HepG2 (cell line): Measurements from ENCODE around the gene COX10. TPM values are rescaled to one million over a fixed set of nuclear protein-coding genes. Genes with fewer than 3 reads are reported as not detected.
A peak's percentile ranks its signal among the peaks of the same experiment; 100 is the strongest.

Experiments
- ARID3A ChIP-seq: IDR thresholded peaks from 2 replicates; pipeline ENCODE4 v1.6.1; 2012; ENCODE audit warnings: low read depth, low read length, improper control_type of control experiment
- ATF7 ChIP-seq, 2 experiments: fragments of 450-650 bp in 1 of 2; sonication (generic) in 1 of 2; formaldehyde crosslinking in 1 of 2; IDR thresholded peaks; 2 replicates each; pipeline versions ENCODE4 v1.4.0 to v1.6.1; 2016 to 2020; ENCODE audit warnings: antibody characterized with exemption in 1 of 2, mild to moderate bottlenecking in 1 of 2, missing genetic modification reagents in 1 of 2
- ATM ChIP-seq: fragments of 450-650 bp; IDR thresholded peaks from 2 replicates; pipeline ENCODE4 v1.7.1; 2017; ENCODE audit warnings: mild to moderate bottlenecking, borderline replicate concordance
- BRF2 ChIP-seq: sonication (generic); formaldehyde crosslinking; IDR thresholded peaks from 2 replicates; pipeline ENCODE4 v1.8.1; 2022; ENCODE audit warnings: mild to moderate bottlenecking, missing genetic modification reagents
- FOXO4 ChIP-seq: sonication (generic); formaldehyde crosslinking; conservative IDR thresholded peaks from 2 replicates; pipeline ENCODE4 v1.8.1; 2023; ENCODE audit warnings: missing genetic modification reagents
- HCFC1 ChIP-seq: fragments of 150-350 bp; IDR thresholded peaks from 2 replicates; pipeline ENCODE4 v1.6.1; 2014; ENCODE audit warnings: low read depth, low read length
- HHEX ChIP-seq: IDR thresholded peaks from 2 replicates; pipeline ENCODE4 v1.6.1; 2016; ENCODE audit warnings: control low read depth
- KDM6A ChIP-seq: IDR thresholded peaks from 2 replicates; pipeline ENCODE4 v1.6.1; 2016; ENCODE audit warnings: low read depth
- MXI1 ChIP-seq: IDR thresholded peaks from 3 replicates; pipeline ENCODE4 v1.6.1; 2012; ENCODE audit warnings: low read depth, low read length, inconsistent platforms, borderline replicate concordance
- MZF1 ChIP-seq: sonication (generic); formaldehyde crosslinking; IDR thresholded peaks from 2 replicates; pipeline ENCODE4 v1.8.1; 2023; ENCODE audit warnings: mild to moderate bottlenecking, missing genetic modification reagents, borderline replicate concordance
- NR2F6 ChIP-seq, 2 experiments: IDR thresholded peaks; 2 replicates each; pipeline ENCODE4 v1.6.1; 2016; ENCODE audit warnings: antibody characterized with exemption in 1 of 2, mild to moderate bottlenecking in 1 of 2
- PCBP1 ChIP-seq: fragments of 200-400 bp; formaldehyde crosslinking; IDR thresholded peaks from 2 replicates; pipeline ENCODE4 v1.6.1; 2017; ENCODE audit warnings: mild to moderate bottlenecking, low read depth, low read length, borderline replicate concordance
- RAD21 ChIP-seq: fragments of 450-650 bp; formaldehyde crosslinking; IDR thresholded peaks from 2 replicates; pipeline ENCODE4 v1.5.0; 2020; ENCODE audit warnings: mild to moderate bottlenecking
- ZNF17 ChIP-seq: sonication (generic); formaldehyde crosslinking; IDR thresholded peaks from 2 replicates; pipeline ENCODE4 v1.5.0; 2020; ENCODE audit warnings: mild to moderate bottlenecking, missing genetic modification reagents
- ZNF253 ChIP-seq: sonication (generic); formaldehyde crosslinking; IDR thresholded peaks from 2 replicates; pipeline ENCODE4 v1.8.0; 2022; ENCODE audit warnings: mild to moderate bottlenecking, missing genetic modification reagents, borderline replicate concordance
- ZNF468 ChIP-seq: sonication (generic); formaldehyde crosslinking; IDR thresholded peaks from 2 replicates; pipeline ENCODE4 v1.8.0; 2022; ENCODE audit warnings: mild to moderate bottlenecking, moderate library complexity, missing genetic modification reagents
- ZNF761 ChIP-seq: sonication (generic); formaldehyde crosslinking; conservative IDR thresholded peaks from 2 replicates; pipeline ENCODE4 v1.4.0; 2020; ENCODE audit warnings: mild to moderate bottlenecking, missing genetic modification reagents
- ZNF780A ChIP-seq: sonication (generic); formaldehyde crosslinking; IDR thresholded peaks from 2 replicates; pipeline ENCODE4 v1.8.0; 2022; ENCODE audit warnings: mild to moderate bottlenecking, missing genetic modification reagents, moderate library complexity
- polyA plus RNA-seq, 8 experiments: library from polyadenylated mRNA; depleted of rRNA in 3 of 8; stranded (reverse) in 7 of 8; unstranded in 1 of 8; fragments of >200 nt; fragmentation: Illumina TruSeq in 4 of 8; extraction: Trizol in 4 of 8; gene quantifications; 2 replicates each; pipeline versions ENCODE4 v1.2.1 to v1.2.3, GENCODE V29; 2011 to 2016; ENCODE audit warnings: low read depth in 4 of 8, missing spikeins in 1 of 8, mixed read lengths in 1 of 8; ENCODE audit not compliant: insufficient read depth in 1 of 8
- total RNA-seq, 5 experiments: library from RNA; depleted of rRNA; stranded (reverse); fragments of >200 nt; fragmentation: Illumina TruSeq; extraction: Trizol; gene quantifications; 2 replicates each; pipeline ENCODE4 v1.2.3, GENCODE V29; 2016; ENCODE audit warnings: low read depth in 1 of 5
- TF ChIP-seq, protein P1 (sequence below): sonication (generic); formaldehyde crosslinking; IDR thresholded peaks from 2 replicates; pipeline ENCODE4 v1.9.0; 2022; ENCODE audit warnings: missing genetic modification reagents, mild to moderate bottlenecking, borderline replicate concordance
- TF ChIP-seq, protein P2 (sequence below): sonication (generic); formaldehyde crosslinking; IDR thresholded peaks from 2 replicates; pipeline ENCODE4 v1.4.0; 2020; ENCODE audit warnings: missing genetic modification reagents

The COX10 gene
- total and polyA plus RNA-seq, 2 of the 13 experiments (the other 11 are each of a cell fraction or from before 2014, with no cell fraction given): 13.9 to 20.1 TPM

DNA sequence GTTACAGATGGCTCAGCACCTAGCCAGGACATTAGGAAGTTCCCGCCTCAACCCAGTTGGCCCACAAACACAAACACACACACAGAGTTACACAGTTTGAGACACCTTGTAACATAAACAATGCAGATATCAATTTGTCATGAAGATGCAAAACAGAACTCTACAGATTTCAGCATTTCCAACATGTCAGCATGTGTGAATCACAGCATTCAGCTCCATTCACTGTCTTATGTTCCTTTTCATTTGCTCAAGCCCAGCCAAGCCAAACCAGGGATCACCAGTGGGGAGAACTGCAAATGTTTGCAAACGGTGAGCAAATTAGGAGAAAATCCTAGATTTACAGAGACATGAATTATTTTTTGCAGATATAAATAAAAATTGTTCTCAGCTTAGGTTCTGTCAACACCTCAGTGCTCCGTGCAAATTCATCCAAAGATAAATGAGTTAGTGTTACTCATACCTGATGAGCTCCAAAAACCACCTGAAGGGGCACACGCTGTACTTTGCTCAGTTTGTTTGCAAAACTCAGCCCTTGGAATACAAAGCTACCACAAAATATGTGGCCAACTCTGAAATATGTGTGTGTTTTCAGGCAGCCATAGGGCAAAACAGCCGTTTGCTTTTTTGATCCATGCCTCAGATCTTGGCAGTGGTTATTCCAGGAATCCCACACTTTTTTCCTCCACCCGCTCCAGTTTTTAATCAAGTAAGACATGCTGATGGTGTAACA is 16.3 kb upstream of the COX10 start (continued):
- no peak for TF ChIP-seq ZNF468 (CRISPR knock-in tag)
- TF ChIP-seq, protein P1, sequence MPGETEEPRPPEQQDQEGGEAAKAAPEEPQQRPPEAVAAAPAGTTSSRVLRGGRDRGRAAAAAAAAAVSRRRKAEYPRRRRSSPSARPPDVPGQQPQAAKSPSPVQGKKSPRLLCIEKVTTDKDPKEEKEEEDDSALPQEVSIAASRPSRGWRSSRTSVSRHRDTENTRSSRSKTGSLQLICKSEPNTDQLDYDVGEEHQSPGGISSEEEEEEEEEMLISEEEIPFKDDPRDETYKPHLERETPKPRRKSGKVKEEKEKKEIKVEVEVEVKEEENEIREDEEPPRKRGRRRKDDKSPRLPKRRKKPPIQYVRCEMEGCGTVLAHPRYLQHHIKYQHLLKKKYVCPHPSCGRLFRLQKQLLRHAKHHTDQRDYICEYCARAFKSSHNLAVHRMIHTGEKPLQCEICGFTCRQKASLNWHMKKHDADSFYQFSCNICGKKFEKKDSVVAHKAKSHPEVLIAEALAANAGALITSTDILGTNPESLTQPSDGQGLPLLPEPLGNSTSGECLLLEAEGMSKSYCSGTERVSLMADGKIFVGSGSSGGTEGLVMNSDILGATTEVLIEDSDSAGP (CRISPR knock-in tag): no peak
- TF ChIP-seq MXI1: no peak
- TF ChIP-seq ATM: no peak
- no peak for TF ChIP-seq NR2F6 (IDR thresholded peaks at IDR 0.05)
- 0 out of 2 replicates have a peak, but pooled peaks have one; percentile 18 for TF ChIP-seq NR2F6 (CRISPR knock-in tag; IDR thresholded peaks at IDR 0.05)
- no peak for TF ChIP-seq PCBP1
- no peak for TF ChIP-seq ZNF780A
- no peak for TF ChIP-seq RAD21 (CRISPR knock-in tag)
- TF ChIP-seq ATF7 (IDR thresholded peaks at IDR 0.05): no peak
- TF ChIP-seq ATF7 (CRISPR knock-in tag; IDR thresholded peaks at IDR 0.05): no peak
- TF ChIP-seq ZNF253: no peak
- TF ChIP-seq ZNF17 (CRISPR knock-in tag): no peak
- TF ChIP-seq MZF1 (CRISPR knock-in tag): no peak
- no peak for TF ChIP-seq BRF2 (CRISPR knock-in tag)
- TF ChIP-seq FOXO4: no peak
- TF ChIP-seq ZNF761 (CRISPR knock-in tag): no peak
- no peak for TF ChIP-seq HCFC1
- TF ChIP-seq, protein P2, sequence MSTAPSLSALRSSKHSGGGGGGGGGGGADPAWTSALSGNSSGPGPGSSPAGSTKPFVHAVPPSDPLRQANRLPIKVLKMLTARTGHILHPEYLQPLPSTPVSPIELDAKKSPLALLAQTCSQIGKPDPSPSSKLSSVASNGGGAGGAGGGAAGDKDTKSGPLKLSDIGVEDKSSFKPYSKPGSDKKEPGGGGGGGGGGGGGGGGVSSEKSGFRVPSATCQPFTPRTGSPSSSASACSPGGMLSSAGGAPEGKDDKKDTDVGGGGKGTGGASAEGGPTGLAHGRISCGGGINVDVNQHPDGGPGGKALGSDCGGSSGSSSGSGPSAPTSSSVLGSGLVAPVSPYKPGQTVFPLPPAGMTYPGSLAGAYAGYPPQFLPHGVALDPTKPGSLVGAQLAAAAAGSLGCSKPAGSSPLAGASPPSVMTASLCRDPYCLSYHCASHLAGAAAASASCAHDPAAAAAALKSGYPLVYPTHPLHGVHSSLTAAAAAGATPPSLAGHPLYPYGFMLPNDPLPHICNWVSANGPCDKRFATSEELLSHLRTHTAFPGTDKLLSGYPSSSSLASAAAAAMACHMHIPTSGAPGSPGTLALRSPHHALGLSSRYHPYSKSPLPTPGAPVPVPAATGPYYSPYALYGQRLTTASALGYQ: no peak
- TF ChIP-seq HHEX (CRISPR knock-in tag): no peak
- 0 out of 2 replicates have a peak, but pooled peaks have one; percentile 25 for TF ChIP-seq ARID3A
- peak; percentile 47 for TF ChIP-seq KDM6A (CRISPR knock-in tag)
